H9 (cell line): Measurements from ENCODE around the gene R3HDM4. TPM values are rescaled to one million over a fixed set of nuclear protein-coding genes. Genes with fewer than 3 reads are reported as not detected.
A peak's percentile ranks its signal among the peaks of the same experiment; 100 is the strongest.

Source experiments
- DNase-seq: peaks from one replicate; pipeline ENCODE4 v3.0.0-alpha.2; 2017
- H2AFZ ChIP-seq: one replicate; pipeline ENCODE4 v1.6.1; 2013; ENCODE audit warnings: mild to moderate bottlenecking, low read length, control low read depth, moderate library complexity
- H2AK5ac ChIP-seq: 2 replicates; pipeline ENCODE4 v1.6.1; 2013; ENCODE audit warnings: low read length, control low read depth, mixed read lengths; ENCODE audit not compliant: insufficient read length
- H2BK120ac ChIP-seq: one replicate; pipeline ENCODE4 v1.6.1; 2013; ENCODE audit warnings: low read depth, mild to moderate bottlenecking, low read length, control low read depth, inconsistent platforms; ENCODE audit not compliant: poor library complexity, severe bottlenecking
- H2BK12ac ChIP-seq: 2 replicates; pipeline ENCODE4 v1.6.1; 2013; ENCODE audit warnings: low read length, control low read depth, mixed read lengths, low read depth; ENCODE audit not compliant: insufficient read length
- H2BK15ac ChIP-seq: 2 replicates; pipeline ENCODE4 v1.6.1; 2013; ENCODE audit warnings: low read depth, low read length, control low read depth
- H2BK20ac ChIP-seq: one replicate; pipeline ENCODE4 v1.6.1; 2013; ENCODE audit warnings: low read depth, mild to moderate bottlenecking, low read length, control low read depth, inconsistent platforms; ENCODE audit not compliant: poor library complexity, severe bottlenecking
- H2BK5ac ChIP-seq: 2 replicates; pipeline ENCODE4 v1.6.1; 2013; ENCODE audit warnings: low read length, control low read depth, mixed read lengths; ENCODE audit not compliant: insufficient read length
- H3K14ac ChIP-seq: 2 replicates; pipeline ENCODE4 v1.6.1; 2013; ENCODE audit warnings: low read length, control low read depth; ENCODE audit not compliant: insufficient read depth
- H3K18ac ChIP-seq: 2 replicates; pipeline ENCODE4 v1.6.1; 2013; ENCODE audit warnings: low read depth, mild to moderate bottlenecking, mixed read lengths, low read length, control low read depth; ENCODE audit not compliant: insufficient read length
- H3K23ac ChIP-seq: 2 replicates; pipeline ENCODE4 v1.6.1; 2013; ENCODE audit warnings: low read length, control low read depth, mixed read lengths, low read depth; ENCODE audit not compliant: insufficient read length
- H3K23me2 ChIP-seq: 2 replicates; pipeline ENCODE4 v1.6.1; 2013; ENCODE audit warnings: low read depth, mild to moderate bottlenecking, mixed read lengths, low read length, control low read depth; ENCODE audit not compliant: insufficient read length, poor library complexity, severe bottlenecking
- H3K27ac ChIP-seq: 2 replicates; pipeline ENCODE4 v1.5.1; 2013; ENCODE audit warnings: low read length, control low read depth, mixed read lengths, low read depth; ENCODE audit not compliant: insufficient read length
- H3K27me3 ChIP-seq: 2 replicates; pipeline ENCODE4 v1.6.1; 2013; ENCODE audit warnings: low read length, control low read depth, inconsistent platforms; ENCODE audit not compliant: insufficient read depth
- H3K4ac ChIP-seq: 2 replicates; pipeline ENCODE4 v1.6.1; 2013; ENCODE audit warnings: low read depth, mild to moderate bottlenecking, control low read depth, inconsistent platforms, low read length, moderate library complexity
- H3K4me1 ChIP-seq: 2 replicates; pipeline ENCODE4 v1.6.1; 2013; ENCODE audit warnings: low read length, control low read depth, inconsistent platforms; ENCODE audit not compliant: insufficient read depth
- H3K4me2 ChIP-seq: 2 replicates; pipeline ENCODE4 v1.6.1; 2013; ENCODE audit warnings: low read length, control low read depth, mixed read lengths; ENCODE audit not compliant: insufficient read length, insufficient read depth
- H3K56ac ChIP-seq: 2 replicates; pipeline ENCODE4 v1.6.1; 2013; ENCODE audit warnings: low read depth, mild to moderate bottlenecking, mixed read lengths, low read length, control low read depth; ENCODE audit not compliant: insufficient read length
- H3K79me1 ChIP-seq: 2 replicates; pipeline ENCODE4 v1.6.1; 2013; ENCODE audit warnings: low read depth, mild to moderate bottlenecking, moderate library complexity, low read length, control low read depth, inconsistent platforms; ENCODE audit not compliant: insufficient read depth, poor library complexity, severe bottlenecking
- H3K79me2 ChIP-seq: 2 replicates; pipeline ENCODE4 v1.6.1; 2013; ENCODE audit warnings: low read length, control low read depth, inconsistent platforms; ENCODE audit not compliant: insufficient read depth
- H3K9ac ChIP-seq: 2 replicates; pipeline ENCODE4 v1.6.1; 2013; ENCODE audit warnings: low read length, control low read depth, mixed read lengths; ENCODE audit not compliant: insufficient read length; ENCODE audit errors: extremely low read depth
- H3K9me3 ChIP-seq: one replicate; pipeline ENCODE4 v1.6.1; 2013; ENCODE audit warnings: low read depth, low read length, inconsistent platforms; ENCODE audit not compliant: control insufficient read depth
- H3T11ph ChIP-seq: one replicate; pipeline ENCODE4 v1.6.1; 2013; ENCODE audit warnings: mild to moderate bottlenecking, low read length, control low read depth, inconsistent platforms
- H4K20me1 ChIP-seq: one replicate; pipeline ENCODE4 v1.6.1; 2013; ENCODE audit not compliant: control insufficient read depth, insufficient read length, insufficient read depth
- H4K5ac ChIP-seq: 2 replicates; pipeline ENCODE4 v1.6.1; 2013; ENCODE audit warnings: low read depth, mild to moderate bottlenecking, mixed read lengths, low read length, control low read depth; ENCODE audit not compliant: insufficient read length
- H4K8ac ChIP-seq: replicated peaks from 2 replicates; pipeline ENCODE4 v1.6.1; 2013; ENCODE audit warnings: low read length, control low read depth, mixed read lengths, low read depth; ENCODE audit not compliant: insufficient read length
- H4K91ac ChIP-seq: 2 replicates; pipeline ENCODE4 v1.6.1; 2013; ENCODE audit warnings: low read depth, mild to moderate bottlenecking, moderate library complexity, mixed read lengths, low read length, control low read depth; ENCODE audit not compliant: insufficient read length
- H3K27ac Mint-ChIP-seq, 3 experiments: 2 replicates in 2 of 3; 3 replicates in 1 of 3; pipeline ENCODE4 v1.8.0; 2020 to 2021; ENCODE audit warnings: mixed read lengths in 3 of 3, mild to moderate bottlenecking in 1 of 3, moderate library complexity in 1 of 3
- H3K27me3 Mint-ChIP-seq: 2 replicates; pipeline ENCODE4 v1.8.0; 2021; ENCODE audit warnings: low read depth, mild to moderate bottlenecking, moderate library complexity, mixed read lengths
- H3K36me3 Mint-ChIP-seq, 3 experiments: 2 replicates in 2 of 3; 3 replicates in 1 of 3; pipeline ENCODE4 v1.8.0; 2020 to 2021; ENCODE audit warnings: low read depth in 3 of 3, mixed read lengths in 3 of 3; ENCODE audit not compliant: insufficient read depth in 1 of 3
- H3K4me1 Mint-ChIP-seq, 2 experiments: 2 replicates each; pipeline ENCODE4 v1.8.0; 2020; ENCODE audit warnings: mixed read lengths in 2 of 2
- H3K4me3 Mint-ChIP-seq, 2 experiments: 2 replicates in 1 of 2; 3 replicates in 1 of 2; pipeline ENCODE4 v1.8.0; 2020 to 2021; ENCODE audit warnings: mild to moderate bottlenecking in 2 of 2, mixed read lengths in 2 of 2, moderate library complexity in 1 of 2
- H3K9me3 Mint-ChIP-seq, 2 experiments: 2 replicates in 1 of 2; 3 replicates in 1 of 2; pipeline ENCODE4 v1.8.0; 2020; ENCODE audit warnings: mild to moderate bottlenecking in 2 of 2, mixed read lengths in 2 of 2, moderate library complexity in 1 of 2
- WGBS: extraction: QIAGEN DNeasy Blood & Tissue Kit; methylation state at CpG from one replicate; pipeline ENCODE4 v1.1.7; 2013; ENCODE audit warnings: missing lambda C conversion rate, low lambda C conversion rate, mixed read lengths; ENCODE audit not compliant: insufficient read length; ENCODE audit errors: extremely low coverage; 5-methylcytosine and 5-hydroxymethylcytosine counted together
- total RNA-seq: library from RNA; stranded (reverse); gene quantifications from 2 replicates; pipeline ENCODE4 v1.2.1, GENCODE V29; 2021
- TF ChIP-seq, protein P1 (sequence below): fragments of 200-600 bp; sonication (generic); conservative IDR thresholded peaks from 3 replicates; pipeline ENCODE4 v1.8.0; 2021; ENCODE audit warnings: antibody characterized with exemption, mild to moderate bottlenecking

Gene R3HDM4
- total RNA-seq, 1 experiment from 2014 or later: 66.4 TPM

DNA sequence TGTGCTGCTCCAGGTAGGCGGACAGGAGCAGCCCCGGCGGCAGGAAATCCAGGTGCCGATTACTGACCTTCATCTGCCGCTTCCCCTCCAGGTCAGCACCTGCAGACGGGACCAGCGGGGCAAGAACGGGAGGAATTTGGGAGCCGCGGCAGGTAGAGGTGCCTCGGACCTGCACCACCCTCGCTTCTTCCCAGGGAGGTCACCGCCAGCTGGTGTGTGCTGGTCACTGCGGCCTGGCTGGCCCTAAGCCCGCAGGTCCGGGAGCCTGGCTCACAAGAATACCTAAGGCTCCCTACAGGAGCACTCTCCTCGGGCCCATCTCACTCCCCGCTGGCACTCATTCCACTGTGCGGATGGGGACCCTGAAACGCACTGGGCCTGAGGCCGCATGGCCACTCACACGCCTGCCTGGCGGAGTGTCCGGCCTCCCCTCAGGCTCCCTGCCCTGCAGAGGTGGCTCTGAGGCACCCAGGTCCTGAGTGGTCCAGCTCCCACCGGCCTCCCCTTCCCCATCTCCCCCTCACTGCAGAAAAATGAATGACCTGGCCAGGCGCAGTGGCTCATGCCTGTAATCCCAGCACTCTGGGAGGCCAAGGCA lies 15.5 kb downstream of the R3HDM4 start:
- Histone ChIP-seq H3K9ac (no peak overlapping the region), H3K4ac (no peak overlapping the region), H3K56ac (no peak overlapping the region), H3K23me2 (no peaks in the 10 kb centered on the region), H2BK120ac (no peak overlapping the region), H3K27me3 (no peaks in the 10 kb centered on the region), H3K14ac (no peak overlapping the region), H3K79me1 (no peaks in the 10 kb centered on the region), H3K27ac (no peak overlapping the region), H2BK12ac (no peak overlapping the region), H4K5ac (no peak overlapping the region), H3T11ph (no peak overlapping the region), H4K91ac (no peak overlapping the region), H2AFZ (no peak overlapping the region), H3K4me1 (no peaks in the 10 kb centered on the region; the same call in 1 of the 2 replicates), H2BK5ac (no peak overlapping the region), H3K79me2 (no peaks in the 10 kb centered on the region; the same call in 1 of the 2 replicates), H2BK20ac (no peak overlapping the region), H4K8ac (no peak overlapping the region), H2BK15ac (no peak overlapping the region), H4K20me1 (no peaks in the 10 kb centered on the region), H3K18ac (no peak overlapping the region), H3K4me2 (no peak overlapping the region), H3K23ac (no peak overlapping the region), H3K9me3 (no peaks in the 10 kb centered on the region), H2AK5ac (no peak overlapping the region)
- TF ChIP-seq, protein P1, sequence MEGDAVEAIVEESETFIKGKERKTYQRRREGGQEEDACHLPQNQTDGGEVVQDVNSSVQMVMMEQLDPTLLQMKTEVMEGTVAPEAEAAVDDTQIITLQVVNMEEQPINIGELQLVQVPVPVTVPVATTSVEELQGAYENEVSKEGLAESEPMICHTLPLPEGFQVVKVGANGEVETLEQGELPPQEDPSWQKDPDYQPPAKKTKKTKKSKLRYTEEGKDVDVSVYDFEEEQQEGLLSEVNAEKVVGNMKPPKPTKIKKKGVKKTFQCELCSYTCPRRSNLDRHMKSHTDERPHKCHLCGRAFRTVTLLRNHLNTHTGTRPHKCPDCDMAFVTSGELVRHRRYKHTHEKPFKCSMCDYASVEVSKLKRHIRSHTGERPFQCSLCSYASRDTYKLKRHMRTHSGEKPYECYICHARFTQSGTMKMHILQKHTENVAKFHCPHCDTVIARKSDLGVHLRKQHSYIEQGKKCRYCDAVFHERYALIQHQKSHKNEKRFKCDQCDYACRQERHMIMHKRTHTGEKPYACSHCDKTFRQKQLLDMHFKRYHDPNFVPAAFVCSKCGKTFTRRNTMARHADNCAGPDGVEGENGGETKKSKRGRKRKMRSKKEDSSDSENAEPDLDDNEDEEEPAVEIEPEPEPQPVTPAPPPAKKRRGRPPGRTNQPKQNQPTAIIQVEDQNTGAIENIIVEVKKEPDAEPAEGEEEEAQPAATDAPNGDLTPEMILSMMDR: peak; percentile 47
- WGBS: no CpG with 5 or more reads among the region's 26 CpGs
- no peak overlapping the region for H3K4me3 Mint-ChIP-seq
- no peaks in the 10 kb centered on the region; a peak in 1 of 5 replicates for H3K9me3 Mint-ChIP-seq
- peak overlapping the region in 1 of 3 experiments; percentile 49; a peak in 2 of 7 replicates for H3K27ac Mint-ChIP-seq
- H3K36me3 Mint-ChIP-seq: peaks cover 2 to 23% (median 22%) of the 10 kb centered on the region in 3 experiments; a peak in 6 of 7 replicates
- H3K27me3 Mint-ChIP-seq: peaks cover 4% of the 10 kb centered on the region; the same call in 1 of the 2 replicates
- DNase-seq: peak; percentile 71
- peaks cover 6 to 22% of the 10 kb centered on the region in 2 experiments for H3K4me1 Mint-ChIP-seq
